H9 (cell line): ENCODE data around the gene MTA2. TPM values are rescaled to one million over a fixed set of nuclear protein-coding genes. Genes with fewer than 3 reads are reported as not detected.

Source experiments
- DNase-seq: peaks from one replicate; pipeline ENCODE4 v3.0.0-alpha.2; 2017
- H2AFZ ChIP-seq: one replicate; pipeline ENCODE4 v1.6.1; 2013; ENCODE audit warnings: mild to moderate bottlenecking, low read length, control low read depth, moderate library complexity
- H2AK5ac ChIP-seq: 2 replicates; pipeline ENCODE4 v1.6.1; 2013; ENCODE audit warnings: low read length, control low read depth, mixed read lengths; ENCODE audit not compliant: insufficient read length
- H2BK120ac ChIP-seq: one replicate; pipeline ENCODE4 v1.6.1; 2013; ENCODE audit warnings: low read depth, mild to moderate bottlenecking, low read length, control low read depth, inconsistent platforms; ENCODE audit not compliant: poor library complexity, severe bottlenecking
- H2BK12ac ChIP-seq: 2 replicates; pipeline ENCODE4 v1.6.1; 2013; ENCODE audit warnings: low read length, control low read depth, mixed read lengths, low read depth; ENCODE audit not compliant: insufficient read length
- H2BK15ac ChIP-seq: 2 replicates; pipeline ENCODE4 v1.6.1; 2013; ENCODE audit warnings: low read depth, low read length, control low read depth
- H2BK20ac ChIP-seq: one replicate; pipeline ENCODE4 v1.6.1; 2013; ENCODE audit warnings: low read depth, mild to moderate bottlenecking, low read length, control low read depth, inconsistent platforms; ENCODE audit not compliant: poor library complexity, severe bottlenecking
- H2BK5ac ChIP-seq: 2 replicates; pipeline ENCODE4 v1.6.1; 2013; ENCODE audit warnings: low read length, control low read depth, mixed read lengths; ENCODE audit not compliant: insufficient read length
- H3K14ac ChIP-seq: 2 replicates; pipeline ENCODE4 v1.6.1; 2013; ENCODE audit warnings: low read length, control low read depth; ENCODE audit not compliant: insufficient read depth
- H3K18ac ChIP-seq: 2 replicates; pipeline ENCODE4 v1.6.1; 2013; ENCODE audit warnings: low read depth, mild to moderate bottlenecking, mixed read lengths, low read length, control low read depth; ENCODE audit not compliant: insufficient read length
- H3K23ac ChIP-seq: 2 replicates; pipeline ENCODE4 v1.6.1; 2013; ENCODE audit warnings: low read length, control low read depth, mixed read lengths, low read depth; ENCODE audit not compliant: insufficient read length
- H3K23me2 ChIP-seq: 2 replicates; pipeline ENCODE4 v1.6.1; 2013; ENCODE audit warnings: low read depth, mild to moderate bottlenecking, mixed read lengths, low read length, control low read depth; ENCODE audit not compliant: insufficient read length, poor library complexity, severe bottlenecking
- H3K27ac ChIP-seq: 2 replicates; pipeline ENCODE4 v1.5.1; 2013; ENCODE audit warnings: low read length, control low read depth, mixed read lengths, low read depth; ENCODE audit not compliant: insufficient read length
- H3K27me3 ChIP-seq: 2 replicates; pipeline ENCODE4 v1.6.1; 2013; ENCODE audit warnings: low read length, control low read depth, inconsistent platforms; ENCODE audit not compliant: insufficient read depth
- H3K4ac ChIP-seq: 2 replicates; pipeline ENCODE4 v1.6.1; 2013; ENCODE audit warnings: low read depth, mild to moderate bottlenecking, control low read depth, inconsistent platforms, low read length, moderate library complexity
- H3K4me1 ChIP-seq: 2 replicates; pipeline ENCODE4 v1.6.1; 2013; ENCODE audit warnings: low read length, control low read depth, inconsistent platforms; ENCODE audit not compliant: insufficient read depth
- H3K4me2 ChIP-seq: 2 replicates; pipeline ENCODE4 v1.6.1; 2013; ENCODE audit warnings: low read length, control low read depth, mixed read lengths; ENCODE audit not compliant: insufficient read length, insufficient read depth
- H3K56ac ChIP-seq: 2 replicates; pipeline ENCODE4 v1.6.1; 2013; ENCODE audit warnings: low read depth, mild to moderate bottlenecking, mixed read lengths, low read length, control low read depth; ENCODE audit not compliant: insufficient read length
- H3K79me1 ChIP-seq: 2 replicates; pipeline ENCODE4 v1.6.1; 2013; ENCODE audit warnings: low read depth, mild to moderate bottlenecking, moderate library complexity, low read length, control low read depth, inconsistent platforms; ENCODE audit not compliant: insufficient read depth, poor library complexity, severe bottlenecking
- H3K79me2 ChIP-seq: 2 replicates; pipeline ENCODE4 v1.6.1; 2013; ENCODE audit warnings: low read length, control low read depth, inconsistent platforms; ENCODE audit not compliant: insufficient read depth
- H3K9ac ChIP-seq: 2 replicates; pipeline ENCODE4 v1.6.1; 2013; ENCODE audit warnings: low read length, control low read depth, mixed read lengths; ENCODE audit not compliant: insufficient read length; ENCODE audit errors: extremely low read depth
- H3K9me3 ChIP-seq: one replicate; pipeline ENCODE4 v1.6.1; 2013; ENCODE audit warnings: low read depth, low read length, inconsistent platforms; ENCODE audit not compliant: control insufficient read depth
- H3T11ph ChIP-seq: one replicate; pipeline ENCODE4 v1.6.1; 2013; ENCODE audit warnings: mild to moderate bottlenecking, low read length, control low read depth, inconsistent platforms
- H4K20me1 ChIP-seq: one replicate; pipeline ENCODE4 v1.6.1; 2013; ENCODE audit not compliant: control insufficient read depth, insufficient read length, insufficient read depth
- H4K5ac ChIP-seq: 2 replicates; pipeline ENCODE4 v1.6.1; 2013; ENCODE audit warnings: low read depth, mild to moderate bottlenecking, mixed read lengths, low read length, control low read depth; ENCODE audit not compliant: insufficient read length
- H4K8ac ChIP-seq: replicated peaks from 2 replicates; pipeline ENCODE4 v1.6.1; 2013; ENCODE audit warnings: low read length, control low read depth, mixed read lengths, low read depth; ENCODE audit not compliant: insufficient read length
- H4K91ac ChIP-seq: 2 replicates; pipeline ENCODE4 v1.6.1; 2013; ENCODE audit warnings: low read depth, mild to moderate bottlenecking, moderate library complexity, mixed read lengths, low read length, control low read depth; ENCODE audit not compliant: insufficient read length
- H3K27ac Mint-ChIP-seq, 3 experiments: 2 replicates in 2 of 3; 3 replicates in 1 of 3; pipeline ENCODE4 v1.8.0; 2020 to 2021; ENCODE audit warnings: mixed read lengths in 3 of 3, mild to moderate bottlenecking in 1 of 3, moderate library complexity in 1 of 3
- H3K27me3 Mint-ChIP-seq: 2 replicates; pipeline ENCODE4 v1.8.0; 2021; ENCODE audit warnings: low read depth, mild to moderate bottlenecking, moderate library complexity, mixed read lengths
- H3K36me3 Mint-ChIP-seq, 3 experiments: 2 replicates in 2 of 3; 3 replicates in 1 of 3; pipeline ENCODE4 v1.8.0; 2020 to 2021; ENCODE audit warnings: low read depth in 3 of 3, mixed read lengths in 3 of 3; ENCODE audit not compliant: insufficient read depth in 1 of 3
- H3K4me1 Mint-ChIP-seq, 2 experiments: 2 replicates each; pipeline ENCODE4 v1.8.0; 2020; ENCODE audit warnings: mixed read lengths in 2 of 2
- H3K4me3 Mint-ChIP-seq, 2 experiments: 2 replicates in 1 of 2; 3 replicates in 1 of 2; pipeline ENCODE4 v1.8.0; 2020 to 2021; ENCODE audit warnings: mild to moderate bottlenecking in 2 of 2, mixed read lengths in 2 of 2, moderate library complexity in 1 of 2
- H3K9me3 Mint-ChIP-seq, 2 experiments: 2 replicates in 1 of 2; 3 replicates in 1 of 2; pipeline ENCODE4 v1.8.0; 2020; ENCODE audit warnings: mild to moderate bottlenecking in 2 of 2, mixed read lengths in 2 of 2, moderate library complexity in 1 of 2
- WGBS: extraction: QIAGEN DNeasy Blood & Tissue Kit; methylation state at CpG from one replicate; pipeline ENCODE4 v1.1.7; 2013; ENCODE audit warnings: missing lambda C conversion rate, low lambda C conversion rate, mixed read lengths; ENCODE audit not compliant: insufficient read length; ENCODE audit errors: extremely low coverage; 5-methylcytosine and 5-hydroxymethylcytosine counted together
- total RNA-seq: library from RNA; stranded (reverse); gene quantifications from 2 replicates; pipeline ENCODE4 v1.2.1, GENCODE V29; 2021
- TF ChIP-seq, protein P1 (sequence below): fragments of 200-600 bp; sonication (generic); conservative IDR thresholded peaks from 3 replicates; pipeline ENCODE4 v1.8.0; 2021; ENCODE audit warnings: antibody characterized with exemption, mild to moderate bottlenecking

MTA2 gene
- total RNA-seq, 1 experiment from 2014 or later = 143 TPM

- H4K5ac ChIP-seq = no peak overlapping the region
- H4K20me1 ChIP-seq = peaks cover 2% of the 10 kb centered on the region
- no peak overlapping the region for H3T11ph ChIP-seq
- Mint-ChIP-seq H3K27me3 (peaks cover 29% of the 10 kb centered on the region), H3K9me3 (no peaks in the 10 kb centered on the region), H3K36me3 (peaks cover 8 to 23% (median 13%) of the 10 kb centered on the region in 3 experiments; a peak in 6 of 7 replicates), H3K4me3 (no peak overlapping the region), H3K4me1 (peaks cover 33 to 60% of the 10 kb centered on the region in 2 experiments), H3K27ac (peak overlapping the region in 1 of 3 experiments; percentile 35; a peak in 1 of 7 replicates)
- 0 out of 2 replicates have a peak, but pooled peaks cover 2% of the 10 kb centered on the region for H3K4me1 ChIP-seq
- WGBS = no CpG with 5 or more reads among the region's 15 CpGs
- no peaks in the 10 kb centered on the region for H3K79me1 ChIP-seq
- H3K23me2 ChIP-seq = peaks cover 4% of the 10 kb centered on the region
- no peak overlapping the region for H3K4ac ChIP-seq
- H4K91ac ChIP-seq = no peak overlapping the region
- no peak overlapping the region for H2BK20ac ChIP-seq
- no peak overlapping the region for H3K4me2 ChIP-seq
- H2BK120ac ChIP-seq = no peak overlapping the region
- no peak overlapping the region for H3K56ac ChIP-seq
- no peak overlapping the region; the same call in 1 of the 2 replicates for H3K14ac ChIP-seq
- H3K79me2 ChIP-seq = no peaks in the 10 kb centered on the region
- H2AFZ ChIP-seq = no peak overlapping the region
- no peaks in the 10 kb centered on the region for H3K9me3 ChIP-seq
- no peak overlapping the region for H3K18ac ChIP-seq
- no peak for DNase-seq
- peaks cover 12% of the 10 kb centered on the region; the same call in 1 of the 2 replicates for H3K27me3 ChIP-seq
- no peak overlapping the region for H3K23ac ChIP-seq
- H2BK12ac ChIP-seq = no peak overlapping the region
- TF ChIP-seq, protein P1, sequence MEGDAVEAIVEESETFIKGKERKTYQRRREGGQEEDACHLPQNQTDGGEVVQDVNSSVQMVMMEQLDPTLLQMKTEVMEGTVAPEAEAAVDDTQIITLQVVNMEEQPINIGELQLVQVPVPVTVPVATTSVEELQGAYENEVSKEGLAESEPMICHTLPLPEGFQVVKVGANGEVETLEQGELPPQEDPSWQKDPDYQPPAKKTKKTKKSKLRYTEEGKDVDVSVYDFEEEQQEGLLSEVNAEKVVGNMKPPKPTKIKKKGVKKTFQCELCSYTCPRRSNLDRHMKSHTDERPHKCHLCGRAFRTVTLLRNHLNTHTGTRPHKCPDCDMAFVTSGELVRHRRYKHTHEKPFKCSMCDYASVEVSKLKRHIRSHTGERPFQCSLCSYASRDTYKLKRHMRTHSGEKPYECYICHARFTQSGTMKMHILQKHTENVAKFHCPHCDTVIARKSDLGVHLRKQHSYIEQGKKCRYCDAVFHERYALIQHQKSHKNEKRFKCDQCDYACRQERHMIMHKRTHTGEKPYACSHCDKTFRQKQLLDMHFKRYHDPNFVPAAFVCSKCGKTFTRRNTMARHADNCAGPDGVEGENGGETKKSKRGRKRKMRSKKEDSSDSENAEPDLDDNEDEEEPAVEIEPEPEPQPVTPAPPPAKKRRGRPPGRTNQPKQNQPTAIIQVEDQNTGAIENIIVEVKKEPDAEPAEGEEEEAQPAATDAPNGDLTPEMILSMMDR = no peak
- H2BK15ac ChIP-seq = no peak overlapping the region
- H4K8ac ChIP-seq = no peak overlapping the region
- H2AK5ac ChIP-seq = no peak overlapping the region
- no peak overlapping the region for H2BK5ac ChIP-seq
- no peak overlapping the region for H3K9ac ChIP-seq
- no peak overlapping the region for H3K27ac ChIP-seq
Observed at GRCh38 chr11:62605902-62606301, 4.2 kb upstream of the MTA2 start.
